ENCODE data around the gene SLCO2A1. TPM values are rescaled to one million over a fixed set of nuclear protein-coding genes. Genes with fewer than 3 reads are reported as not detected.

The SLCO2A1 gene
- total and polyA plus RNA-seq, 2 experiments from 2014 or later: 0.31 to 1.0 TPM

GRCh38 chr3:133899311-133899710, 130.4 kb downstream of the SLCO2A1 start (continued):
- TF ChIP-seq REST (IDR thresholded peaks at IDR 0.05; ENCODE audit: unreplicated experiment) (no peak), ZNF331 (CRISPR knock-in tag; IDR thresholded peaks at IDR 0.05; ENCODE audit: low read depth) (no peak), CREB1 (CRISPR knock-in tag; IDR thresholded peaks at IDR 0.05; ENCODE audit: low read depth) (no peak), ZNF114 (CRISPR knock-in tag; IDR thresholded peaks at IDR 0.05) (no peak), EZH2phosphoT487 (IDR thresholded peaks at IDR 0.05; ENCODE audit: unreplicated experiment) (no peak), ETS1 (IDR thresholded peaks at IDR 0.05) (no peak)

GRCh38 chr3:133897547-133897946, 132.2 kb downstream of the SLCO2A1 start:
- peaks cover 5% of the 10 kb centered on the region for H3K4me1 ChIP-seq (ENCODE audit: insufficient read depth)
- no peaks in the 10 kb centered on the region for H4K20me1 ChIP-seq (replicated peaks; ENCODE audit: insufficient read depth)
- H3K4me1 Mint-ChIP-seq: peaks cover 8% of the 10 kb centered on the region
- DNase-seq (ENCODE audit: low spot score) (no peak), ATAC-seq (no peak)
- H3K27me3 Mint-ChIP-seq (ENCODE audit: insufficient read depth, low read depth, poor library complexity): peaks cover 32% of the 10 kb centered on the region
- no peak overlapping the region for H2AFZ ChIP-seq
- H3K9me3 Mint-ChIP-seq: no peaks in the 10 kb centered on the region
- H3K4me2 ChIP-seq: no peak overlapping the region
- H3F3A ChIP-seq (replicated peaks; ENCODE audit: low read depth): no peaks in the 10 kb centered on the region
- H3K4me3 ChIP-seq: no peak overlapping the region
- no peaks in the 10 kb centered on the region for H3K9me2 ChIP-seq (ENCODE audit: insufficient read depth)
- no peaks in the 10 kb centered on the region for H3K79me2 ChIP-seq (replicated peaks; ENCODE audit: insufficient read depth)
- H3K27me3 ChIP-seq (ENCODE audit: insufficient read depth): peaks cover 49% of the 10 kb centered on the region
- no peak overlapping the region for H3K27ac Mint-ChIP-seq
- no peaks in the 10 kb centered on the region for H3K36me3 ChIP-seq (ENCODE audit: insufficient read depth)
- H3K4me3 Mint-ChIP-seq: no peak overlapping the region
- no peaks in the 10 kb centered on the region for H3K36me3 Mint-ChIP-seq (ENCODE audit: low read depth)
- H3K27ac ChIP-seq (ENCODE audit: low read depth): no peak overlapping the region
- no peak for TF ChIP-seq REST (IDR thresholded peaks at IDR 0.05; ENCODE audit: unreplicated experiment)
- no peak for TF ChIP-seq POLR2AphosphoS5 (IDR thresholded peaks at IDR 0.05; ENCODE audit: low read depth)
- no peak for TF ChIP-seq ETS1 (IDR thresholded peaks at IDR 0.05)
- no peak for TF ChIP-seq ZNF114 (CRISPR knock-in tag; IDR thresholded peaks at IDR 0.05)
- no peak for TF ChIP-seq CTCF (conservative IDR thresholded peaks at IDR 0.05; ENCODE audit: low read depth in 2 of 2)
- TF ChIP-seq EZH2 (IDR thresholded peaks at IDR 0.05; ENCODE audit: low read depth, unreplicated experiment): no peak
- TF ChIP-seq EZH2phosphoT487 (IDR thresholded peaks at IDR 0.05; ENCODE audit: unreplicated experiment): no peak
- TF ChIP-seq JUNB (IDR thresholded peaks at IDR 0.05; ENCODE audit: unreplicated experiment): no peak
- no peak for TF ChIP-seq ZNF331 (CRISPR knock-in tag; IDR thresholded peaks at IDR 0.05; ENCODE audit: low read depth)
- no peak for TF ChIP-seq NANOG (IDR thresholded peaks at IDR 0.05; ENCODE audit: borderline replicate concordance)

Measured in GM23338 (cell line).